NCI-H1417 (cell line): ENCODE data around the gene B3GALT6.

Experiments
- DNase-seq, 3 experiments: peaks; one replicate each; lab custom pipeline; 2025; lab: John Stamatoyannopoulos, UW

The B3GALT6 gene

DNA sequence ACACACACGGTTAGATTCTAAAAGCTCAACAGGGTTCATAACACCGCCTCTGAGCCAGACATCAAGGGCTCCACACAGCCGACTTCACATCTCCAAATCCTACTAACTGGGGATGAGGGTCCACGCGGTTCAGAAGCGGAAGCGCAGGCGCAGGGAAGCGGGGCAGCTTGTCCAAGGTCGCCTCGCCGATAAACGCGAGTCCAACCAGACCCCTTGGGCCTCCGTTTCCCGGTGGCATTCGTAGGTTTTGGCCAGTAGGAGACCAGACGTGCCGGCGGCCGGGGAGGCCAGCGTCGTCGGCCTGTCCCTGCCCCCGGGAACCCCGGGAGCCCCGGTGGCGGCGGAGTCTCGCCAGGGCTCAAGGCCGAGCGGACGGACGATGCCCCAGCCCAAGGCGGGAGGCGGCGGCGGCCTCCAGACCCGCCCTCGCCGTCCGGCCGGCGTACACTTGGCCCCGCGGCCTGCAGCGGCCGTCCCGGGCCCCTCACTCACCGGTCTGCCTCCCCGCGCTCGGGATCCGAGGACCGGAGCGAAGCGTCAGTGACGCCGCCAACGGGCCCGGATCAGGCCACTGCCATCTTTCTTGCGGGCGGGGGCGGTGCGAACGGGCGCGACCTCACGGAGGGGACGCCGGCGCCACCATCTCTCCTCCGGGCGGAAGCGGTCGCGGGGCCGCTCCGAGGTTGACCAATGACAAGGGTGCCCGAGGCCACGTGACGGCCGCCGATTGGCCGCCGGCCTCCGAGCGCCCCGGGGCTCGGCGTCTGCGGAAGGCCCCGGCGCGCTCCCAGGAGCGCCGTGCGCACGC lies 433 bp upstream of the B3GALT6 start, which contains the start of gene SDF4:
TSS of gene SDF4 (minus strand) at position 602 of the 808 bp plus-strand sequence. CDS start 3,229 bp downstream, outside the sequence.
- peak; percentile 96 to 98 (median 97) for DNase-seq

DNA sequence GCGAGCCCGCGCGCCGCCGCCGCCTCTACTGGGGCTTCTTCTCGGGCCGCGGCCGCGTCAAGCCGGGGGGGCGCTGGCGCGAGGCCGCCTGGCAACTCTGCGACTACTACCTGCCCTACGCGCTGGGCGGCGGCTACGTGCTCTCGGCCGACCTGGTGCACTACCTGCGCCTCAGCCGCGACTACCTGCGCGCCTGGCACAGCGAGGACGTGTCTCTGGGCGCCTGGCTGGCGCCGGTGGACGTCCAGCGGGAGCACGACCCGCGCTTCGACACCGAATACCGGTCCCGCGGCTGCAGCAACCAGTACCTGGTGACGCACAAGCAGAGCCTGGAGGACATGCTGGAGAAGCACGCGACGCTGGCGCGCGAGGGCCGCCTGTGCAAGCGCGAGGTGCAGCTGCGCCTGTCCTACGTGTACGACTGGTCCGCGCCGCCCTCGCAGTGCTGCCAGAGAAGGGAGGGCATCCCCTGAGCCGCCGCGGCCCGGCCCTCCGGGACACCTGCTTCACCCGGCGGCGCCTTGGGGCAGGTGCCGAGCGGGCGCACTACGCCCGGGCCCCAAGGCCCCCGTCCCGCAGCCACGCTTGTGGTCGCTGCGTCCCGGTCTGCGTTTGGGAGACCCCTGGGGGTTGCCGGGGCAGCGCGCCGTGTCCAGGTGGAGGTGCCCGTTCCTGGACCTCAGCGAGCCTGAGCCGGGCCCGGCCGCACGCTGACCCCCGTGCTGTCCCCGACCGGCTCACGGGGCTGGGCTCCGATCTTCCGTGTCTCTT lies 944 bp downstream of the B3GALT6 start:
- peak in 2 of 3 experiments; percentile 46 to 68 for DNase-seq

DNA sequence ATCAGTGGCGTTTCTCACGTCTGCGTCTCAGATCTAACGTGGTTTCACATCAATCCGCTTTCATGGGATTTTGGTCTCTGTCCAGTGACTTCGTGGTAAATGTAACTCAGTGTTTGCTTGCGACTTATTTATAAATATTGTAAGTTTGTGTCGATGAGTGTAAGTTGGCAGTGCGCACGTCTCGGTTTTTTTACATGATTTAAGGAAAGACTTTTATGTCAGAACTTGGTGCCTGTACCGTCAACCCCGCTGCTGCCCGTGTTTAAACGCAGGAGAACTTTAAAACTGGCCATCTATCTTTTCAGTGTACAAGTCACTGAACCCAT lies 1.5 kb downstream of the B3GALT6 start:
- DNase-seq: no peak

DNA sequence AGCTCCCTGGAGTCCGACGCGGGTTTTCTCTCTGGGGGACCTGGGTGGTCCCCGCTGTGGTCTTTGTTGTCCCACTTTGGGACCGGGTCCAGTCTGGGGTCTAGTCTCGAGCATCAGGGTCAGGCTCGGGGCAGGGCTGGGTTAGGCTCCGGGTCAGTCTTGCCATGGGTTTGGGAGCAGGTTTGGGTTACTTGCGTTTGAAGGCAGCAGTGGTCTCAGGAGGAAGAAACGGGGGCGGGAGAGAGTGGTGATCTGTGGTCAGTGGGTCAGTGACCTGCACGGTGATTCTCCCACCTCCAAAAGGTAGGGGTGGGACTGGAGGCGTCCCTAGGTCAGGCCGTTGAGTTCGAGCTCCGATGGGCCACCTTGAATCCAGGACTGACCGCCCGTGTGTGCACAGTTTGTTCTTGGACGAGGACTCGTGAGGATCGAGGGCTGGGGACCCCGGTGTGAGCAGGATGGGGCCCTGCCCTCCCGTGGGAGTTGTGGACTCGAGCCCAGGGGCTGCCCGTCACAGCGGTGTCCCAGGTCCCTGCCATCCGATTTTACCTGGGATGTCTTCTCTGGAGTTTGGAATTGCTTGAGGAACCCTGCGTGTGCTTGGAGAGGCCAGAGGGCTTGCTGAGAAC lies 2.3 kb downstream of the B3GALT6 start:
- DNase-seq: no peak

DNA sequence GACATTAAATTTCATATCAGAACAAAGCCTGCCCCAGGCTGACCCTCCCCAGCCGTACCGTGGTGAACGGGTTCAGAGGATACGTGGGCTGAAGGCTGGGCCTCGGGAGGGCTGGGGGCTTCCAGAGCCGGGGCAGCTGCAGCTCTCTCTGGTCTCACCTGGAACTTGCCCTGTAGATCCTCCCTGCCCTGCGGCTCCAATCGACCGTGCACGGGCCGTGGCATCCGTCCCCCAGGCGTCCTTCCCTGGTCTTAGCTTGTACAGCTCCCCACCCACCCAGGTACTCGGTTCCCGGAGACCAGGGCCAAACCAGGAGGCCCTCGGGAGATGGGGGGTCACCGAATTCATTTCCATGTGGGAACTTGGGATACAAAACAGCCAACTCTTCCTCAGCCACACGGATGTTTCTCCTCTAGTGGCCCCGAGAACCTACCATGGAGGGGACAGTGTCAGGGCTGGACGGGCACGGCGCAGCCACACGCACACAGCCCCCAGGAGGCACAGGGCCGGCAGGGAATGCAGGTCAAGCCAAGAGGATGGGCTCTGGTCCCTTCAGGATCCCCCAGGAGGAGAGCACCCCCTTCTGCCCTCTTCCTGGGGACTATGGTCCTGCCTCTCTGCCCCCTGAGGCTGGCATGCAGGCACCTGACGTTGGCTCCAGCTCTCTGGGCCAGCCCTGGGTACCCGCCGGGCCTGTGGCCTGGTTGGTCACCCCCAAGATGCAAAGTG lies 3.1 kb downstream of the B3GALT6 start:
- no peak for DNase-seq

DNA sequence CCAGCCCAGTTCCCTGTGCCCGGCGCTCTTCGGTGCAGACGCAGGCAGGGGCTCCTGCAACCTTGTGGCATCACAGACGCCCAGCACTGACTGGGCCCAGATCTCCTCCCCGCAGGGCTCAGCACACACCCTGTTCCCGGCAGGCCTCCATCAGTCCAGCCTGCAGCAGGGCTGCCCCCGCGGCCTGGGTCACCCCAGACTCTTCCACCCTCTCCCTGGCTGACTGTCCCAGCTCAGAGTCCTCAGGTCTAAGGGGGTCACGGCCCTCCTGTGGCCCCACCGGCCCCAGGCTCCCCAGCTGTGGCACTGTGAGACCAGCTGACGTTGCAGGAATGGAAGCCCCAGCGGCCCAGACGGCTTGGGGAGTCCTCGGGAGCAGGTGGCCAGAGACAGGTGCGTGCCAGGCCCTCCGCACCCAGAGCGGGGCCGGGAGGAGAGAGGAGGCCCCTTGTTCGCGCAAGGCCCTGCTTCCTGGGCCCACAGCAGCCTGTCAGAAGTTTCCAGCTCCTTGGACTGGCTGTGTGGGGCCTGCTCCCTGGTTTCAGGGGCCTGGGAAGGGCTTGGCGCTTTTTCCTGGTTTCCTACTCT lies 4.2 kb downstream of the B3GALT6 start:
- DNase-seq: no peak

DNA sequence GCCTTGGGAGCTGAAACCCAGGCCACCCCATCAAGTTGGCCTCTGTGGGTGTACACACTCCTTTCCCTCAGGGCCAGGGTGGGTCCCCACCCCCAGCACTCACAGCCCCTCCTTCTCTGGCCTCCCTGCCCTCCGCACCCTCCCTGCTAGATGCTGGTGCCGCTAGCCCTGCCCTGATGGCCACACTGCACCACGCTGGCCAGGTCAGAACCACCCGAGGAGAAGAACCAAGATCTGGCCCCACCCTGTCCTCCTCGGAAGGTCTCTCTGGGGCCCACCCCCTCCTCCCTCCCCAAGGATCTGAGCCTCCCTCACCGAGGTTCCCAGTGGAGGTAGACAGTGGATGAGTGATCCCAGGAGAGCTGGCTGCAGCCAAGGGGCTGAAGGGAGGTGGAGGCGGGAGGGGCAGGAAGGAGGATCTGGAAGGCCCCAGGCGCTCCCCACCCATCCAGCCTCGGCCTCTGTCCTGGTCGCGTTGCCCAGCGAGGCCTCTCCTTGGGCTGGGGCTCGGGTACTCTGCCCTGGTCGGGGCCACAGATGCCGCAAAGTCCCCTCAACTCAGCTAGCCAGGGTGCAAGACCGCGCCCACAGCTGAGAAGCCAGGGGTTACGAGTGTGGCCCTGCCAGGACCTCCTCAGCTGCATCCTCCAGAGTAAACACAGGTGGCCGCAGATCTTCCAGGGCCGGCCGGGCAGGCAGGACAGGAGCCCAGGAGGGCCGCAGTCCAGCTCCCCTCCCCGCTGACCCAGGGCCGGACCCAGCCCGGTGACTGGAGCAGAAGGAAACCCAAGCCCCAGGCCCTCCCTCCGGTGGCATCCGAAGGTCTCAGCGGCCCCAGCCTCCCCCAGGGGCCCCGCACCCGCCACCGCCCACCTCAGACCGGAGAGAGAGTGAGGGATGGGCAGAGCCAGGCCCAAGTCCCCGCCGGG lies 5.2 kb downstream of the B3GALT6 start:
- peak in 1 of 3 experiments; percentile 21 for DNase-seq

DNA sequence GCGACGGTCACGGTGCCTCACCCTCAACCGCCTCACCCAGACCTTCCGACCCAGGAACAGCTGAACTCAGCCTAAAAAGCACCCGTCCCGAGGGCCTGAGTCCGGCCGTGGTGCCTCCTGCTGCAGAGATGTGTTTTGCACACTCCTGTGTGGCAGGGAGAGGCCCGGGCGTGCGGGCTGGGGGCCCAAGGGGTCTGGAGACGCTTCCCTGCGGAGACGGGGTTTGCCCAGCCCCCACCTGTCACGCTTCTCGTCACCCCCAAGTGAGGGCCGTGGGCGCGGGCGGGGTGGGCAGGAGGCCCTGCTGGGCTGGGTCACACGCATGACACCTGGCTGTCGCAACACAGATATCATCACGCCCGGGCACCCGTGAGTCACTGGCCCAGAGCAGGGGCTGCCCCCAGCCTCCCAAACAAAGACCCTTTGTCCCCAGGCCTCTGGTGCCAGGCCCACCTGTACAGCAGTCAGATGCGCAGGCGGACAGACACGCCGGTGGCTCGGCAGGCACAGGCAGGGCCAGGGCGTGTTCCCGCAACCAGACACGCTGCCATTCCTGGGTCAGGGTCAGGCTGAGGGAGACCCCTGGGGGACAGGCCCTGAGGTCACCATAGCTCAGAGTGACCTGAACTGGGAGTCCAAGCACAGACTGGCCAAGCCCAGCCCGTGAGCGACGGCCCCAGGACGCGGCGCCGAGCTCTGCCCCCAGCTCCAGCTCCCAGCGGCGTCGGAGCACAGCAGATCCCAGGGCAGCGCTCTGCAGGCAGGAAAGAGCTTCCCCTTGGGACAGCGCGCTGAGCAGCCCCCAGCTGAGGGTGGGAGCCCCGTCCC lies 6.1 kb downstream of the B3GALT6 start:
- DNase-seq: no peak

DNA sequence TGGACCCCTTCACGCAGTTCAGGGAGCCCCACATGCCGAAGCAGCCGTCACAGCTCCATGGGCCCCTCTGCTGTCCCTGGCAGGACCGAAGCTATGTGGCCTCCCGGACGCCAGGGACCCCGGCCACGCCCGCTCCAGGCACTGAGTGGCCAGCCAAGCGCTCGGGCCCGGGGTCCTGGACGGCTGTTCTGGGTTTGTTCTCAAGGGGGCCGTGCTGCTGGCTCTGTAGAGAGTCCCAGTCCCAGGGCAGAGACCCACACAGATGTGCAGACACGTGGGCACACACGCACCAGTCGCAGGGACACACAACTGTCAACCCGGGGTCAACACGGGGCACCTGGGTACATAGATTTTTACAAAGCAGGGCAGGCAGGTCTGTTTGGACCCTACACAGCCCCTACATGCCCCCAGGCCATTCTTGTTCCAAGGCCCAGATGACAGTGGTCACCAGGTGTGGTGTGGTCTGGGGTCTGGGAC lies 6.7 kb downstream of the B3GALT6 start:
- DNase-seq: no peak

DNA sequence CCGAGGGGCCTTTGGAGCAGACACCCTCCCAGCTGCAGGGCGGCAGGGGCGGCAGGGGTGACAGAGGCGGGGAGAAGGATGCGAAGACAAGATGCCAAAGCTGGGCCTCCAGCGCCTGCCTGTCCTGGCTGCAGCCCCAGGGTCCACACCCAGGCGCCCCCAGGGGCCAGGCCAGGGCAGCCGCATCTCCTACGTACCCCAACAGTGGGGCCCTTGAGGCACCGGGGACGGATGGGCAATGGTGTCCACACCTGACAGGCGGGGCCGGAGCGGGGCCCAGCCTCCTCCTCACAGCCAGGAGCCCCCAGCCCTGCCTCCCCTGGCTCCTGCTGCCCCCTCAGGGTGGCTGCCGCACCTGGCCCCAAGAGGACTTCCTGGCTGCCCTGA lies 7.2 kb downstream of the B3GALT6 start:
- DNase-seq: no peak

DNA sequence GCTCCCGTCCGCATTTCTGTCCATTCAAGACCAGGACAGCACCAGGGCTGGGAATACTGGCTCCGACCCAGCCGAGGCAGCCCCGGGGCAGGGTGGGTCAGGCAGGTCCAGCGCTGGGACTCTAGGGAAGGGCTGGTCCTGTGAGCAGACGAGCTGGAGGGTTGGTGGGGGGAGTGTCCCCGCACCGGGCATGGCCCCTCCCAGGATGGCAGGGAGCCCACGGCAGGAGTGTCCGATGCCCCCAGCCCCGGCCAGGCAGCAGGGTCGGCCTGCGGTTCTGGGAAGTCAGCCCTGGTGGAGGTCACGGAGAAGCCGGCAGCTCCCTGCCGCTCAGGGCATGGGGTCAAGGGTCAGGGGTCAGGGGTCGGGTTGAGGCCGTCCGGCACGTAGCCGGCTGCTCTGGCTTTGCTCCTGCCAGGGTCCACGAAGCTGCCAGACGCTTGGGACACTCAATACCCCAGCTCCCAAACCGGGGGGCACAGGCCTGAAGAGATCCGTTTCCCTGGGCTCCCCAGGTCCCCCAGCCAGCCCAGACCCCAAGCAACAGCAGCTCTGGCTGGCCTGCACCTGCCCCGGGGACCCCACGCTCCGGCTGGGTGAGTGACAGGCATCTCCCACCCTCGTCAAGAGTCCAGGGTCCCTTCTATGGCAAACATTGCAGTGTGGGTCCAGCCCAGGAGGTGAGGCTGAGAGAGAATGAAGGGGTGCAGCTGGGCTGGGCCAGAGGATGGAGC lies 7.7 kb downstream of the B3GALT6 start:
- DNase-seq: no peak

DNA sequence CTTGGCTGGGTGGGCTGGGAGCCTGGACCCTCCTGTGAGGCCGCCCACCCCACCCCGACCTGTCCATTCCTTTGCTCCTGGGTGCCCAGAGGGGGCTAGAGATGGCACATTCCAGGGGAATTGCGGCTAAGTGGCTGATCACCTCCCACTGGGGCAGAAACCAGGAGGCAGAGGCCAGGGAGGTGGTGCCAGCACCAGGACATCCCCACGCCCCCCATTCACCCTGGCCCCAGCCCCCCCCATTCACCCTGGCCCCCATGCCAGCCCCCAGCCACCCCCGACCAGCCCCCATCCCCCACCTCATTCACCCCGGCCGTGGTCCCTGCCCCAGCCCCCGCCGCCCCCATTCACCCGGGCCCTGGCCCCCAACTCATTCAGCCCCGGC lies 8.3 kb downstream of the B3GALT6 start:
- no peak for DNase-seq

DNA sequence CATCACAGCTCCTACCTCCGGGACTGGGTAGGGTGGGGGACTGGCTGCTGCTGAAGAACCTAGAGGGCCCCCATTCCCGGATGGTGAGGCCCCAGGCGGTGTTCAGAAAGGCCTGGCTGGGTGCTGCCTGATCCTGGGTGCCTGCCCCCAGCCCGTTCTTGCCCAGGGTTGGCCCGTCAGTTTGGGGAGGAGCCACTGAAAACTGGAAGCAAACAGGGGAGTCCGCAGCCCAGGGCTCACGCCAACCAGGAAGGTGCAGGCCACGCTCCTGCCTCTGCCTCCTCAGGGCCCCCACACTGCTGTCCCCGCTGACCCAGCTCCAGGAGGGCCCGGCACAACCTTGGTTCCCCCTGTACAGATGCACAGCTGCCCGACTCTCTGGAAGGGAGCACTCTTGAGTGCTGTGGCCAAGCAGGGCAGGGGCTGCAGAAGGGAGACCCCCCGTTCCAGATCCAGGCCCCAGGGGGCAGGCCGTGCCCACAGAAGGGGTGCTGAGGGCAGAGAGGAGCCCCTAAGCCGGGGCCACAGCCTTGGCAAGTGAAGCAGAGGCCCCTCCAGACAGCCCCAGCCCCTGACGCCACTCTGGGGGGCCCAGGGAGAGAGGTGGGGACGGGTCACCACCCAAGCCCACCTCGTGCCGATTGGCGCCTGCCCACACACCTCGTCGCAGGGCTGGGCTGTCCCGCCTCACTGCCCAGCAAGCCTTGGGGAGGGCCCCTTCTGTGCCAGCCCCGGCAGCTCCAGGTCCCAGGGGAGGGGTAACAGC lies 9.0 kb downstream of the B3GALT6 start:
- DNase-seq: no peak

DNA sequence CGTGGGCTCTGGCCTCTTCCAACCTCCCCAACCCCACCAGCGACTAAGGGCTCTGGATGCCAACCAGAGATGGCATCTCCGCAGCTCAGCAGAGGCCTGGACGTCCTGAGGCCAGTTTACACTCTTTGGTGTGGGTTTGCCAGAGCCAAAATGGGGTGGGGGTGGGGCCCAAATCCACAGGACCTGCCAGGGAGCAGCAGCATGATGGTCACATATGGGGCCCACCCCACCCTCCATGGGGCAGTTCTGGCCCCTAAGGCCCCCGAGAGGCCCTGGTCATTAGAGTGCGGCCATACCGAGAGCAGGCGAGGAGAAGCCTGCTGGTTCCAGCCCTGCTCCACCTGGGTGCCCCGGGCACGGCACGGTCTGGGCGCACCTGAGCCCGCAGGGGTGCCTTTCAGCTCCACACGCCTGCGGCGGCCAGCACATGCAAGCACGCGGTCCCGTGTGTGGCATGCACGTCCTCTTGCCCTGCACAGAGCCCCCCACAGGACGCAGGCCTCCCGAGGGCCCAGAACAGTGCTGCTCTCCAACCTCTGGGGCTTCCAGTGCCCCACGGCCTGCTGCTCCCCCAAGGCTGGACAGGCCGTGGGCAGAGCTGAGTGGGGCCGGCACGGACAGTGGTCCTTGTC lies 9.7 kb downstream of the B3GALT6 start:
- DNase-seq: no peak

DNA sequence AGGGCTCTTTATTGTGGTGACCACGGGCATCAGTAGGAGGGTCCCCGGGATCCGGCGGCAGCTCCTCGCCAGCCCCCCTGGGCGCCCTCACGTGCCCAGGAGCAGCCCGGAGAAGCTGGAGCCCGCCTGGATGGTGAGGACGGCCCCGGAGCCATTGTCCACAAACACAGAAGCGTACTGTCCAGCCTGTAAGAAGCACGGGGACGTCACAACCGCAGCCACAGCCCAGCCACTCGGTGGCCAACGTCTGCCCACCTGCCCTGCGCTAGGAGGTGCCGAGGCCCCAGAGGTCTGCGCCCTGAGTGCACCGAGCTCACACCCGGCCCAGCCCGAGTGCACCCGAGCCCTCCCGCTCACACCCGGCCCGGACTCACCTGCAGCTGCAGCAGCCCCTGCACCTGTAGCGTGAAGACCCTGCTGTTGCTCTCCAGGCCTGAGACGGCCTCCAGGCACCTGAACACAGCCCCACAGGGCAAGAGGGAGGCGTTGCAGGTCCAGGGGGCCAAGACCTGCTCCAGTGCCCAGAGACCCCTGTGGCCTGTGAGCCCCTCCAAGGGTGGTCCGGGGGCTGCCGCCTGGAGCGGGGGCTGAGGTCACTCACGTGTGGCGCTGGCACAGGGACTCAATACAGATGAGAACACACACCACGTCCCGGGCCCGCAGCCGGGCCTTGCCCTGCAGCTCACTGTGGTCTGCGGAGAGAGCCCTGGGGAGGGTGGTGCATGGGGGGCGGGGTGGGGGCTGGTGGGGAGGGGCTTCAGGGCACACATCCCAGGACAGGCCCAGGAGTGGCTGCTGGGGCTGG lies 10.6 kb downstream of the B3GALT6 start:
- DNase-seq: no peak

DNA sequence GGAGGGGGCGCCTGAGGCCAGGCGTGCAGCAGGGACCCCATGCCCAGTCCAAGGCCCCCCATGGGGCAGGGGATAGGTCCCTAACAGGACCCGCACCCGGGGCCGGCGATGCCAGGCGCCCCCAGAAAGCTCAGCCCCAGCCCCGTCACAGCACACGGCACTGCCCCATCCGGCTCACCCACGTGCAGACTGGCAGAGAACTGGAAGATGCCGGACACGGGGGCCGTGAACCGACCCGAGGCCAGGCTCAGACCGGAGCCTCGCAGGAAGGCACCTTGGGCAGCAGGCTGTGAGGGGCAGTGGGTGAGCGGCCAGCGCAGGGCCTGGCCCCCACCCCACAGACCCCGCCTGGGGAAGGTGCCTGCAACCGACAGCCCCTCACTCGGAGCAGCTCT lies 11.2 kb downstream of the B3GALT6 start:
- no peak for DNase-seq

DNA sequence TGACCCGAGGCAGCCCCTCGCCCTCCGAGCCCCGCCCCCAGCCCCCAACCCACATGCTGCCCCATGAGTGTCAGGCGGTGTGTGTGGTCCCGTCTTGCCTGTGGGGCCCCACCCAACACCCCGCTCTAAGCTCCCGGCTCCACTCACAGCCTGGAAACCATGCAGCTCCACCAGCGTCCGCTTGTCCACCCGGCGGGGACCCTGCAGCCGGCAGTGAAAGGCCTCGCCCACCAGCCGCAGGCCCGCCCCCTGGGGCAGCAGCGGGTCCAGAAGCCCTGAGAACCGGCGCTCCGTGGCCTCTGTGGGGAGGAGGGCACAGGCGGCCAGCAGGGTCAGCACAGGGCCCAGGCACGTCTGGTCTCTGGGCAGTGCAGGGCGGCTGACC lies 11.8 kb downstream of the B3GALT6 start:
- DNase-seq: no peak
